ENCODE data around the gene MAD1L1. TPM values are rescaled to one million over a fixed set of nuclear protein-coding genes. Genes with fewer than 3 reads are reported as not detected.

Gene MAD1L1
- total RNA-seq, 4 donors from 2014 or later = 22.3 to 56.6 (median 35.0) TPM

DNA sequence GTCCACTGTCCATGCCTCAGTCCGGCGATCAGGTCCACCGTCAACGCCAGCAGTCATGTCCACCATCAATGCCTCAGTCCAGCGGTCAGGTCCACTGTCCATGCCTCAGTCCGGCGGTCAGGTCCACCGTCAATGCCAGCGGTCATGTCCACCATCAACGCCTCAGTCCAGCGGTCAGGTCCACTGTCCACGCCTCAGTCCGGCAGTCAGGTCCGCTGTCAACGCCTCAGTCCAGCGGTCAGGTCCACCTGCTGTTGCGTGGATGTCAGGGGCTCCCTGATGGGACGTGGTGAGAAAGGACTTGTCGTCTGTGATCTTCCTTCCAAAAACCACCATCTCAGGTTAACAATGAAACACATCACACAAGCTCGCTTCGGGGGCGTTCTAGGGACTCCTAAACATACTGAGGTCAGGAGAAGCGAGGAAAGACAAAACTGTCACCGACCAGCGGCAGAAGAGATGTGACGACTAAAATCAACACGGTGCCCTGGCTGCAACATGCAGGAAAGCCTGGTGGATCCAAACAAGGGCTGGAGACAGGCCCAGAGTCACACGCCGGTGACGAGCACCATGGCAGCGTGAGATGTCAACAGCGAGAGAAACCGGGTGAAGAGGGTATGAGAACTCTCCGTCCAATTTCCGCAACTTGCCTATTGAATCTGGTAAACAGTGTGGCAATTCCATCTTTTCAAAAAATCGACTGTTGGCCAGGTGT is 264.2 kb downstream of the MAD1L1 start:
- Histone ChIP-seq H3K9me3 (no peaks in the 10 kb centered on the region), H3K27me3 (no peaks in the 10 kb centered on the region)
- ATAC-seq = no peak

DNA sequence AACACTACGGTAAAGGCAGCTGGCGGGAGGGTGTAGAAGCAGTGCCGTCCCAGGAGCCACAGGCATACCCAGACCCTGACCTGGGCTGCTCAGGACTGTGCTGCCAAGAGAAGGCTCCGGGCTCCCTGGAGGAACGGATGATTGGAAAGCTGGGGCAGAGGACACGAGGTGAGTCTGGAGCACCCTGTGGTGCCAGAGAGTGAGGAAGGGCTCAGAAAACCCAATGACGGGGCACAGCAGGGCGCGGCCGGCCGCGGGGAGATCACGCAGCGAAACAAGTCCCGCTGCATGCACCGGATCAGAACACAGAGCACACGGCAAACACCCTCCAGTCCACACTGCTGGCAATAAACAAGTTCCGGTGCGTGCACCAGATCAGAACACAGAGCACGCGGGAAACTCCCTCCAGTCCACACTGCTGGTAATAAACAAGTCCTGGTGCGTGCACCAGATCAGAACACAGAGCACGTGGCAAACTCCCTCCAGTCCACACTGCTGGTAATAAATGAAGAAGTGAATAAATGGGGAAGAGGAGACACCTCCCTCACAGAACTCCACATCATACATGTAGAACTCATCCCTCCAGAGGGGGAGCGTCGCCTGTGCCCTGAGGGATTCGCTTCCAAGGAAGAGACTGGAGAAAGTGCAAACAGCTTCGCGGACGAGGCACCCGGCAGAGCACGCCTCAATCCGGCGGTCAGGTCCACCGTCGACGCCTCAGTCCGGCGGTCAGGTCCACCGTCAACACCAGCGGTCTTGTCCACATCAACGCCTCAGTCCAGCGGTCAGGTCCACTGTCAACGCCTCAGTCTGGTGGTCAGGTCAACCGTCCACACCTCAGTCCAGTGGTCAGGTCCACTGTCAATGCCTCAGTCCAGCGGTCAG is 265.0 kb downstream of the MAD1L1 start:
- no peak for TF ChIP-seq POLR2AphosphoS5 (IDR thresholded peaks at IDR 0.05)
- TF ChIP-seq, protein P1, sequence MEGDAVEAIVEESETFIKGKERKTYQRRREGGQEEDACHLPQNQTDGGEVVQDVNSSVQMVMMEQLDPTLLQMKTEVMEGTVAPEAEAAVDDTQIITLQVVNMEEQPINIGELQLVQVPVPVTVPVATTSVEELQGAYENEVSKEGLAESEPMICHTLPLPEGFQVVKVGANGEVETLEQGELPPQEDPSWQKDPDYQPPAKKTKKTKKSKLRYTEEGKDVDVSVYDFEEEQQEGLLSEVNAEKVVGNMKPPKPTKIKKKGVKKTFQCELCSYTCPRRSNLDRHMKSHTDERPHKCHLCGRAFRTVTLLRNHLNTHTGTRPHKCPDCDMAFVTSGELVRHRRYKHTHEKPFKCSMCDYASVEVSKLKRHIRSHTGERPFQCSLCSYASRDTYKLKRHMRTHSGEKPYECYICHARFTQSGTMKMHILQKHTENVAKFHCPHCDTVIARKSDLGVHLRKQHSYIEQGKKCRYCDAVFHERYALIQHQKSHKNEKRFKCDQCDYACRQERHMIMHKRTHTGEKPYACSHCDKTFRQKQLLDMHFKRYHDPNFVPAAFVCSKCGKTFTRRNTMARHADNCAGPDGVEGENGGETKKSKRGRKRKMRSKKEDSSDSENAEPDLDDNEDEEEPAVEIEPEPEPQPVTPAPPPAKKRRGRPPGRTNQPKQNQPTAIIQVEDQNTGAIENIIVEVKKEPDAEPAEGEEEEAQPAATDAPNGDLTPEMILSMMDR (IDR thresholded peaks at IDR 0.05) = no peak
- no peaks in the 10 kb centered on the region for H3K27me3 ChIP-seq
- no peak for ATAC-seq
- no peaks in the 10 kb centered on the region for H3K9me3 ChIP-seq
- no peak overlapping the region for H3K27ac ChIP-seq
- H3K4me3 ChIP-seq = no peak overlapping the region
- WGBS, 2 donors (ENCODE audit: low coverage in 1 of 2) = 90 to 97% methylated on average over 19 of the region's 45 CpGs
- H3K4me1 ChIP-seq = no peaks in the 10 kb centered on the region
- H3K36me3 ChIP-seq = peaks cover 0 to 21% of the 10 kb centered on the region in 2 donors

More for the DNA sequence above, 264.2 kb downstream of the MAD1L1 start:
- no peaks in the 10 kb centered on the region for H3K4me1 ChIP-seq
- H3K27ac ChIP-seq = no peak overlapping the region
- H3K4me3 ChIP-seq = no peak overlapping the region
- 86 to 88% methylated on average over 11 to 12 of the region's 36 CpGs for WGBS, 2 donors (ENCODE audit: low coverage in 1 of 2)
- no peak for TF ChIP-seq EP300 (IDR thresholded peaks at IDR 0.05)
- TF ChIP-seq, protein P1 (IDR thresholded peaks at IDR 0.05) = no peak
- no peak for TF ChIP-seq POLR2AphosphoS5 (IDR thresholded peaks at IDR 0.05)
- no peak for TF ChIP-seq POLR2A (IDR thresholded peaks at IDR 0.05)
- H3K36me3 ChIP-seq = peaks cover 0 to 19% of the 10 kb centered on the region in 2 donors

DNA sequence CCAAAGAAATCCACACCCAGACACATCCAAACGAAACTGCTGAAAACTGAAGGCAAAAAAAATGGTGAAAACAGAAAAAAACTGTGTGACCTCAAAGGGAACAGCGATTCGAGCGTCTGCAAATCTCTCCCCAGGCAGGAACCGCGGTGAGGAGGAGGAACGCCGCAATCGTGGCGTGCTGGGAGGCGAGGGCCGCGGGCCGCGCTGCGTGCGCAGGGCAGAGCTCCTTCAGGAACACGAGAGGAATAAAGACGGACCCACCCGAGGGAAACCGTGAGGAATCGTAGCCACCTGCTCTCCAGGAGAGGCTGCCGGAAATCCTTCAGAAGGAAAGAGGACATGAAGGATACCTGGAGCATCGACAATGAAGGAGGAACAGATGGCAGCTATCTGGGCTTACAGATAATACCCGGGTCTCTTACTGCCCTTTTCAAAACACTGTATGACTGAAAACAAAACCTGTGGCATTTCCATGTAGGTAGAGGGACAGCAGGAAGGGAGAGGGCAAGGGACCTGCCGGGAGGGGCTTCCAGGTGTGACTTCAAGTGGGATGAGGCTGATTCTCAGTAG is 266.0 kb downstream of the MAD1L1 start:
- Histone ChIP-seq H3K9me3 (no peaks in the 10 kb centered on the region), H3K36me3 (peaks cover 0 to 21% of the 10 kb centered on the region in 2 donors), H3K27me3 (no peaks in the 10 kb centered on the region), H3K4me1 (no peaks in the 10 kb centered on the region), H3K4me3 (no peak overlapping the region), H3K27ac (no peak overlapping the region)
- TF ChIP-seq POLR2A (IDR thresholded peaks at IDR 0.05) (no peak), POLR2AphosphoS5 (IDR thresholded peaks at IDR 0.05) (no peak), EP300 (IDR thresholded peaks at IDR 0.05) (no peak)
- TF ChIP-seq, protein P1 (IDR thresholded peaks at IDR 0.05) = no peak
- 82 to 83% methylated on average over 8 to 17 of the region's 26 CpGs for WGBS, 2 donors (ENCODE audit: low coverage in 1 of 2)
- ATAC-seq = no peak

DNA sequence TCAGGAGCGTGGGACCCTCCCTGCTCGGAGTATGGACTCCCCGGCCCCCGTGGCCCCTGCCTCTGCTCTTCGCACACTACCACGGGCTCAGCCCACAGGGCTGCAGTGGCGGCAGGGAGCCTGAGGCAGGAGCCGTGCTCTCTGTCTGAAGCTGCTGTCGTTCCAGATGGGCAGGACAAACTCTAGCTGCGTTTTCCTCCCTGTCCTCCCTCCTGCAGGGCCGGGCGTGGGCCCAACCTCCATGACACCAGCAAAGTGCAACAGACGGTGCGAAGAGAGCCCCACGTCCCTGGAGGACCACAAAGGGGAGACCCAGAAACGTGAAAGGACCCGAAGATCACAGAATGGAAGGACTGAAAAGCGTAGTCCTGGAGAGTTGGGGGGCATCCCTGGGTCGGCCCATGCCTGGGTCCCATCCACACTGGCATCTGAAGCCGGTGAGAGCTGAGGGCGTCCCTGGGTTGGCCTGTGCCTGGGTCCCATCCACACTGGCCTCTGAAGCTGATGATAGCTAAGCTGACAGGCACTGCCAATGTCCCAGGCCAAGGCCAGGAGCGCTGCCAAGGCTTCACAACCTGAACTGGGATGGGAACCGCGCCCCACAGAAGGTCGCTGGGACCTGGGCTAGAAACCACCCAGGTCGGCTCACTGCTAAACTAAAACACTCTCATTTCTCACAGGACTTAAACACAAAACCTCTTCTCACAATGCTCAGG is 267.0 kb downstream of the MAD1L1 start:
- Histone ChIP-seq H3K36me3 (peaks cover 0 to 21% of the 10 kb centered on the region in 2 donors), H3K27ac (no peak overlapping the region), H3K27me3 (no peaks in the 10 kb centered on the region), H3K9me3 (no peaks in the 10 kb centered on the region), H3K4me3 (no peak overlapping the region), H3K4me1 (no peaks in the 10 kb centered on the region)
- ATAC-seq = no peak
- 78% methylated on average over 4 of the region's 26 CpGs; no CpG with 5 or more reads in 1 of the 2 donors for WGBS, 2 donors (ENCODE audit: low coverage in 1 of 2)
- TF ChIP-seq EP300 (IDR thresholded peaks at IDR 0.05) (no peak), POLR2AphosphoS5 (IDR thresholded peaks at IDR 0.05) (no peak), POLR2A (IDR thresholded peaks at IDR 0.05) (no peak)
- TF ChIP-seq, protein P1 (IDR thresholded peaks at IDR 0.05) = no peak
